Stimulated activated CD8-positive, alpha-beta memory T cell treated with anti-CD3 and anti-CD28 coated beads, Interleukin-7, amount 100 ng/mL, for 48 hours (primary cell): ENCODE data around the gene MRPL55.

Source experiments
- DNase-seq, 2 donors: peaks; one replicate each; pipeline ENCODE4 v3.0.0-alpha.2; 2020; ENCODE audit warnings: low read depth in 1 of 2; ENCODE audit errors: extremely low read depth in 1 of 2

MRPL55 gene

GRCh38 chr1:228109073-228109961 lies at the start of gene MRPL55:
Gene MRPL55, minus strand, starts transcription at chr1:228109299. Its CDS starts 1,039 bp downstream, at chr1:228108260.
- DNase-seq = peak; percentile 92 to 98

GRCh38 chr1:228158151-228159007 lies 49.3 kb upstream of the MRPL55 start:
- no peak for DNase-seq

- no peak for DNase-seq
Measured at GRCh38 chr1:228157729-228158126, 48.6 kb upstream of the MRPL55 start.

- DNase-seq = no peak
Measured at GRCh38 chr1:228156941-228157728, 48.0 kb upstream of the MRPL55 start.

- DNase-seq = no peak
Measured at GRCh38 chr1:228156515-228156881, 47.4 kb upstream of the MRPL55 start.

GRCh38 chr1:228155596-228156514 lies 46.8 kb upstream of the MRPL55 start:
- DNase-seq = no peak

GRCh38 chr1:228154670-228155571 lies 45.8 kb upstream of the MRPL55 start:
- DNase-seq = peak in 1 of 2 donors; percentile 45

- no peak for DNase-seq
Measured at GRCh38 chr1:228154021-228154669, 45.0 kb upstream of the MRPL55 start.

GRCh38 chr1:228152918-228153258 lies 43.8 kb upstream of the MRPL55 start:
- no peak for DNase-seq

- DNase-seq = no peak
Measured at GRCh38 chr1:228152097-228152917, 43.2 kb upstream of the MRPL55 start.

- no peak for DNase-seq
Measured at GRCh38 chr1:228151180-228151925, 42.3 kb upstream of the MRPL55 start.

GRCh38 chr1:228150461-228151179 lies 41.5 kb upstream of the MRPL55 start:
- no peak for DNase-seq

- DNase-seq = no peak
Measured at GRCh38 chr1:228150120-228150460, 41.0 kb upstream of the MRPL55 start.

- DNase-seq = no peak
Measured at GRCh38 chr1:228149406-228150119, 40.5 kb upstream of the MRPL55 start, which contains the start of gene GJC2. Gene GJC2, plus strand, starts transcription at chr1:228149930. Its CDS starts 7,829 bp downstream, at chr1:228157759.

GRCh38 chr1:228148935-228149405 lies 39.9 kb upstream of the MRPL55 start:
- DNase-seq = no peak
